Heart right ventricle (tissue), 16 donors: ENCODE measurements around the gene ATG7. TPM values are rescaled to one million over a fixed set of nuclear protein-coding genes. Genes with fewer than 3 reads are reported as not detected.

Source experiments
- ATAC-seq, 8 donors: fragments of 200-7000 bp; cut with Tn5 transposase; one replicate each; pipeline ENCODE4 v1.9.1; 2020; ENCODE audit warnings: mild to moderate bottlenecking in 8 of 8, moderate library complexity in 8 of 8, moderate number of reproducible peaks in 1 of 8
- DNase-seq, 2 donors: peaks; one replicate each; pipeline ENCODE4 v3.0.0-alpha.2; 2020
- H3K27ac ChIP-seq, 10 donors: fragments of 200-600 bp; sonication (generic) in 2 of 10; one replicate each; pipeline versions ENCODE4 v1.5.0 to v1.8.0; 2020 to 2022; ENCODE audit warnings: mild to moderate bottlenecking in 3 of 10
- H3K27me3 ChIP-seq, 7 donors: fragments of 200-600 bp; one replicate each; pipeline ENCODE4 v1.8.0; 2021 to 2022; ENCODE audit warnings: mild to moderate bottlenecking in 2 of 7
- H3K36me3 ChIP-seq, 9 donors: fragments of 200-600 bp; sonication (generic) in 1 of 9; one replicate each; pipeline versions ENCODE4 v1.5.0 to v1.8.0; 2020 to 2022; ENCODE audit warnings: mild to moderate bottlenecking in 2 of 9
- H3K4me1 ChIP-seq, 9 donors: fragments of 200-600 bp; sonication (generic) in 1 of 9; one replicate each; pipeline versions ENCODE4 v1.5.0 to v1.8.0; 2020 to 2022; ENCODE audit warnings: mild to moderate bottlenecking in 4 of 9
- H3K4me3 ChIP-seq, 10 donors: fragments of 200-600 bp; sonication (generic) in 2 of 10; one replicate each; pipeline versions ENCODE4 v1.5.0 to v1.8.0; 2020 to 2022; ENCODE audit warnings: mild to moderate bottlenecking in 7 of 10, moderate library complexity in 2 of 10
- H3K9me3 ChIP-seq, 11 donors: fragments of 200-600 bp in 10 of 11; sonication (generic) in 2 of 11; one replicate each; pipeline versions ENCODE4 v1.5.0 to v1.8.0; 2013 to 2022; ENCODE audit warnings: mild to moderate bottlenecking in 2 of 11, control low read depth in 1 of 11, moderate library complexity in 1 of 11
- CTCF ChIP-seq, 9 donors: fragments of 200-600 bp; sonication (generic) in 2 of 9; IDR thresholded peaks; one replicate each; pipeline versions ENCODE4 v1.5.0 to v1.8.0; 2021 to 2022; ENCODE audit warnings: antibody characterized with exemption in 9 of 9, mild to moderate bottlenecking in 5 of 9, moderate library complexity in 1 of 9
- WGBS, 2 donors: extraction: QIAGEN DNeasy Blood & Tissue Kit; methylation state at CpG; one replicate each; pipeline ENCODE4 v1.1.7; 2013; ENCODE audit warnings: inconsistent platforms in 1 of 2; 5-methylcytosine and 5-hydroxymethylcytosine counted together
- intact Hi-C, 10 donors: fragments of 100-400 bp; cut with DNase I; formaldehyde crosslinking; loops; one replicate each; pipeline versions ENCODE4 v1.11.1 to v1.14.2; 2022
- polyA plus RNA-seq, 2 donors: library from polyadenylated mRNA; stranded (reverse); fragments of 200-250 nt; gene quantifications; one replicate each; pipeline ENCODE4 v1.2.3, GENCODE V29; 2013
- total RNA-seq, 10 donors: library from RNA; stranded (reverse); fragmentation: NEBNext Ultra II Directional in 3 of 10; extraction: Animal tissue kit (Norgen Biotek cat#: 25700) in 3 of 10; gene quantifications; one replicate each; pipeline versions ENCODE4 v1.2.1 to v1.2.4, GENCODE V29; 2021 to 2023
- donor health status: Arrhythmogenic right ventricular cardiomyopathy.
- donor health status: ischemic (EF 13 %, LVEDD 7.1; RV severe dilation, severe dysfunction).
- donor health status: healthy with polysubstance abuse.
- donor health status: DM: no; HTN: yes; CAD: no.
- donor health status: DM: no; HTN: no; CAD: no.
- donor health status: ischemic (EF 25% LVEDD 6.9; RV normal size, moderate dysfunction).
- donor health status: ischemic (EF 25% LVEDD 5.7; RV mildly dilated, moderate dysfunction).
- donor health status: healthy.
- donor health status: DM: yes; HTN: yes; CAD: no.
- donor health status: Ischemic cardiomyopathy.
- donor health status: ischemic (EF 35%, LVEDD 5.7; RV mildly dilated, moderate dysfunction).
- donor health status: nonischemic (EF 11% LVEDD 7.7; RV severe dilation, severe dysfunction).
- donor health status: DM: yes; HTN: yes; CAD: no.
- donor health status: PGD.
- donor health status: ischemic (EF 29% LVEDD 5.4; RV normal size, mild dysfunction).
- donor health status: nonischemic (EF 23%, LVEDD 6.1; RV moderate dilation, normal function).

ATG7 gene
- total and polyA plus RNA-seq, 12 donors = 5.3 to 24.1 (median 16.8) TPM

GRCh38 chr3:11545186-11545851 is 273.1 kb downstream of the ATG7 start:
- TF ChIP-seq CTCF (IDR thresholded peaks at IDR 0.05) = no peak
- no peaks in the 10 kb centered on the region for H3K27me3 ChIP-seq
- peaks cover 0 to 6% (median 0%) of the 10 kb centered on the region in 11 donors for H3K9me3 ChIP-seq
- H3K36me3 ChIP-seq = no peaks in the 10 kb centered on the region
- intact Hi-C loops = loop anchor here in 1 of 10 donors (5.0 kb wide), 1 partner anchor 33 kb away; no protein-coding TSS in a partner anchor
- H3K4me1 ChIP-seq = peaks cover 3 to 52% (median 26%) of the 10 kb centered on the region in 9 donors
- H3K4me3 ChIP-seq = peak overlapping the region in 1 of 10 donors; percentile 2
- ATAC-seq = peak; percentile 27 to 62 (median 48)
- WGBS, 2 donors = 61 to 66% methylated on average over 16 of the region's 16 CpGs
- no peak for DNase-seq
- peak overlapping the region in 9 of 10 donors; percentile 12 to 65 (median 55) for H3K27ac ChIP-seq

- 92 to 96% methylated on average over 9 of the region's 9 CpGs for WGBS, 2 donors
- H3K4me3 ChIP-seq = no peak overlapping the region
- DNase-seq (no peak), ATAC-seq (no peak)
- intact Hi-C loops = loop anchor here in 2 of 10 donors (2.0 to 5.0 kb wide), 2 partner anchors 28 to 34 kb away; no protein-coding TSS in a partner anchor
- peaks cover 0 to 6% (median 0%) of the 10 kb centered on the region in 11 donors for H3K9me3 ChIP-seq
- H3K27me3 ChIP-seq = no peaks in the 10 kb centered on the region
- no peak overlapping the region for H3K27ac ChIP-seq
- TF ChIP-seq CTCF (IDR thresholded peaks at IDR 0.05) = no peak
- H3K4me1 ChIP-seq = peaks cover 3 to 56% (median 29%) of the 10 kb centered on the region in 9 donors
- no peaks in the 10 kb centered on the region for H3K36me3 ChIP-seq
Measured at GRCh38 chr3:11546657-11547302, 274.6 kb downstream of the ATG7 start.

GRCh38 chr3:11547498-11547897 is 275.3 kb downstream of the ATG7 start:
- intact Hi-C loops = loop anchor here in 2 of 10 donors (2.0 to 5.0 kb wide), 2 partner anchors 27 to 35 kb away; no protein-coding TSS in a partner anchor
- whole genome bisulfite sequencing, 2 donors = 86 to 89% methylated on average over 2 of the region's 2 CpGs
- no peak for ATAC-seq

More at GRCh38 chr3:11547498-11547897, 275.3 kb downstream of the ATG7 start:
- peaks cover 0 to 6% (median 0%) of the 10 kb centered on the region in 11 donors for H3K9me3 ChIP-seq
- H3K27me3 ChIP-seq = no peaks in the 10 kb centered on the region
- H3K36me3 ChIP-seq = no peaks in the 10 kb centered on the region
- no peak overlapping the region for H3K4me3 ChIP-seq
- no peak for DNase-seq
- H3K27ac ChIP-seq = no peak overlapping the region
- H3K4me1 ChIP-seq = peaks cover 3 to 58% (median 29%) of the 10 kb centered on the region in 9 donors
- no peak for TF ChIP-seq CTCF (IDR thresholded peaks at IDR 0.05)
